Sigmoid colon (tissue), 4 donors: ENCODE measurements around the gene ATG5.

Experiments
- EP300 ChIP-seq, 4 donors: sonication (generic); formaldehyde crosslinking; IDR thresholded peaks; one replicate each; pipeline ENCODE4 v1.6.1; 2017; ENCODE audit warnings: antibody characterized with exemption in 4 of 4
- POLR2A ChIP-seq, 2 donors: fragments of 450-650 bp; IDR thresholded peaks; one replicate each; pipeline ENCODE4 v1.6.1; 2016; ENCODE audit warnings: antibody characterized with exemption in 2 of 2, mild to moderate bottlenecking in 2 of 2, moderate library complexity in 2 of 2
- POLR2AphosphoS5 ChIP-seq, 4 donors: sonication (generic); formaldehyde crosslinking; IDR thresholded peaks; one replicate each; pipeline ENCODE4 v1.6.1; 2017; ENCODE audit warnings: antibody characterized with exemption in 4 of 4
- TF ChIP-seq, protein P1 (sequence below), 4 experiments: fragments of 450-650 bp in 3 of 4; fragments of 200-600 bp in 1 of 4; IDR thresholded peaks; one replicate each; pipeline ENCODE4 v1.5.1; 2016 to 2019; ENCODE audit warnings: antibody characterized with exemption in 4 of 4, mild to moderate bottlenecking in 3 of 4, moderate library complexity in 2 of 4

DNA sequence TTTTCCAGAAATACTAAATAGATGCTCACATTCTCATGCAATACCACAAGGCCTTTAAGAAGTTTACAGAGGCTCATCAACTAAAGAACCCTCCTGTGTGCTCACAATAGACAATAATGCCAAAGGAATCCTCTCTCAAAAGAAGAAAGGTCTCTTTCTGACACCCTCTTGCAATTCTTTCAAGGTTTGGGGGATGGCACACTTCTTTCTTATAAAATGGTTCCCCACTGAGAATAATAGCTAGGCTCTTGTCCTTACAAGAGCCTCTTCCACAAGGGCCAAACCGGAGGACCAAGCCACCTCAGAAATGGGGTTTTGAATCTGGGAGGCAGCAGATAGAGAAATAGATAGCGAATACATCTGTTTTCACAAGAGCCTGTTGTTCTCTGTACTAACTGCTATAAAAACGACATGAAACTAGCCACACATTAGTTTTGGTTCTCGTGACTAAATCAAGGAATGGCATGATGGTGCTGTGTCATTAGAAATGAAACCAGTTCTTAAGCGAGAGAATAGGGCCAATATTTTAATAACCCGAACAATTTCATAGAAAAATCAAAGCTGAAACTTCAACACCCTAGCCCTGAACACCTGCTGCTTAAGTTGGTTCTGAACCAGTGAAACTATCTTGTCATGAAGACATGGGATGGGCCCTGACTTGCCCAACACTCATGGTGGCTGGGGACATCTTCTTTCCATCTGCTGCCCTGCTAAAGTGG lies 158.3 kb downstream of the ATG5 start:
- TF ChIP-seq, protein P1, sequence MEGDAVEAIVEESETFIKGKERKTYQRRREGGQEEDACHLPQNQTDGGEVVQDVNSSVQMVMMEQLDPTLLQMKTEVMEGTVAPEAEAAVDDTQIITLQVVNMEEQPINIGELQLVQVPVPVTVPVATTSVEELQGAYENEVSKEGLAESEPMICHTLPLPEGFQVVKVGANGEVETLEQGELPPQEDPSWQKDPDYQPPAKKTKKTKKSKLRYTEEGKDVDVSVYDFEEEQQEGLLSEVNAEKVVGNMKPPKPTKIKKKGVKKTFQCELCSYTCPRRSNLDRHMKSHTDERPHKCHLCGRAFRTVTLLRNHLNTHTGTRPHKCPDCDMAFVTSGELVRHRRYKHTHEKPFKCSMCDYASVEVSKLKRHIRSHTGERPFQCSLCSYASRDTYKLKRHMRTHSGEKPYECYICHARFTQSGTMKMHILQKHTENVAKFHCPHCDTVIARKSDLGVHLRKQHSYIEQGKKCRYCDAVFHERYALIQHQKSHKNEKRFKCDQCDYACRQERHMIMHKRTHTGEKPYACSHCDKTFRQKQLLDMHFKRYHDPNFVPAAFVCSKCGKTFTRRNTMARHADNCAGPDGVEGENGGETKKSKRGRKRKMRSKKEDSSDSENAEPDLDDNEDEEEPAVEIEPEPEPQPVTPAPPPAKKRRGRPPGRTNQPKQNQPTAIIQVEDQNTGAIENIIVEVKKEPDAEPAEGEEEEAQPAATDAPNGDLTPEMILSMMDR (IDR thresholded peaks at IDR 0.05) = no peak
- no peak for TF ChIP-seq EP300 (IDR thresholded peaks at IDR 0.05)
- no peak for TF ChIP-seq POLR2AphosphoS5 (IDR thresholded peaks at IDR 0.05)
- no peak for TF ChIP-seq POLR2A (IDR thresholded peaks at IDR 0.05)
